Measurements from ENCODE around the gene LAYN. TPM values are rescaled to one million over a fixed set of nuclear protein-coding genes. Genes with fewer than 3 reads are reported as not detected.

Gene LAYN
- total and polyA plus RNA-seq, 2 of the 13 experiments (the other 11 are each of a cell fraction or from before 2014, with no cell fraction given): 0.17 TPM; not detected in 1

GRCh38 chr11:111540114-111540936 lies at the start of gene LAYN (continued):
- TF ChIP-seq ZNF891 (CRISPR knock-in tag; IDR thresholded peaks at IDR 0.05) (0 out of 2 replicates have a peak, but pooled peaks have one; percentile 14), NRL (CRISPR knock-in tag; IDR thresholded peaks at IDR 0.05; ENCODE audit: borderline replicate concordance) (0 out of 2 replicates have a peak, but pooled peaks have one; percentile 19), GZF1 (CRISPR knock-in tag; IDR thresholded peaks at IDR 0.05) (no peak), ZNF33A (CRISPR knock-in tag; IDR thresholded peaks at IDR 0.05; ENCODE audit: borderline replicate concordance) (no peak), POGK (CRISPR knock-in tag; conservative IDR thresholded peaks at IDR 0.05) (no peak), HMGXB3 (CRISPR knock-in tag; IDR thresholded peaks at IDR 0.05; ENCODE audit: borderline replicate concordance) (no peak), NKX3-1 (CRISPR knock-in tag; IDR thresholded peaks at IDR 0.05) (no peak), ZFX (CRISPR knock-in tag; IDR thresholded peaks at IDR 0.05; ENCODE audit: low read depth) (peak; percentile 46; the same call in 1 of the 2 replicates), MAZ (IDR thresholded peaks at IDR 0.05; ENCODE audit: borderline replicate concordance, low read depth, low read length) (no peak), MAZ (CRISPR knock-in tag; IDR thresholded peaks at IDR 0.05; ENCODE audit: low read depth) (0 out of 2 replicates have a peak, but pooled peaks have one; percentile 22), ZSCAN21 (CRISPR knock-in tag; IDR thresholded peaks at IDR 0.05; ENCODE audit: borderline replicate concordance) (0 out of 2 replicates have a peak, but pooled peaks have one; percentile 29), ZFAT (CRISPR knock-in tag; conservative IDR thresholded peaks at IDR 0.05) (no peak), ZIK1 (CRISPR knock-in tag; IDR thresholded peaks at IDR 0.05; ENCODE audit: borderline replicate concordance, low read depth) (no peak), SOX5 (CRISPR knock-in tag; IDR thresholded peaks at IDR 0.05; ENCODE audit: borderline replicate concordance) (no peak), ZNF674 (CRISPR knock-in tag; IDR thresholded peaks at IDR 0.05; ENCODE audit: low read depth) (no peak), GMEB2 (CRISPR knock-in tag; IDR thresholded peaks at IDR 0.05; ENCODE audit: low read depth) (no peak), MED13 (CRISPR knock-in tag; IDR thresholded peaks at IDR 0.05) (no peak), CREM (IDR thresholded peaks at IDR 0.05) (no peak), CREM (CRISPR knock-in tag; IDR thresholded peaks at IDR 0.05) (no peak), FOXO4 (CRISPR knock-in tag; conservative IDR thresholded peaks at IDR 0.05) (0 out of 2 replicates have a peak, but pooled peaks have one; percentile 50)
